ENCODE data around the gene UGGT1. TPM values are rescaled to one million over a fixed set of nuclear protein-coding genes. Genes with fewer than 3 reads are reported as not detected.

UGGT1 gene
- total RNA-seq, 2 experiments from 2014 or later = 33.2 to 59.5 TPM

DNA sequence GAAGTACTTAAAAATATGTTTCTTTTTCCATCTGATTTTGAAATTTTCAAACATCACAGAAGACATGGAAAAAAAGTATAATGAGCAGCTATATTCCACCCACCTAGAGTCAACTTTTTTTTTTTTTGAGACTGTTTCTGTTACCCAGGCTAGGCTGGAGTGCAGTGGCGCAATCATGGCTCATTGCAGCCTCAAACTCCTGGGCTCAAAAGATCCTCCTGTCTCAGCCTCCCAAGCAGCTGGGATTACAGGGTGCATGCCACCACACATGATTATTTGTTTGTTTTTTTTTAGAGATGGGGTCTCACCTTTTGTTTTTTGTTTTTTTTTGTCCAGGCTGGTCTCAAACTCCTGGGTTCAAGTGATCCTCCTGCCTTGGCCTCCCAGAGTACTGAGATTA lies 26.6 kb upstream of the UGGT1 start:
- no TSS peak for BruUV-seq (replicated peaks)
- H3K36me3 ChIP-seq (ENCODE audit: insufficient read depth, low read length) = no peaks in the 10 kb centered on the region
- no peak overlapping the region for H3K4me3 ChIP-seq (ENCODE audit: low read depth, low read length, poor library complexity, severe bottlenecking)
- H3K4me1 ChIP-seq (ENCODE audit: insufficient read depth, low read length, poor library complexity, severe bottlenecking) = no peaks in the 10 kb centered on the region
- no peaks in the 10 kb centered on the region for H3K9me3 ChIP-seq (ENCODE audit: low read length)
- no peak overlapping the region for H3K4me2 ChIP-seq (ENCODE audit: low read length)
- TF ChIP-seq EZH2phosphoT487 (IDR thresholded peaks at IDR 0.05; ENCODE audit: borderline replicate concordance, low read depth, low read length) = no peak
- TF ChIP-seq CTCF (conservative IDR thresholded peaks at IDR 0.05; ENCODE audit: low read length) = no peak
- ChIA-PET CTCF (ENCODE audit: unreplicated experiment) (no interaction called here), POLR2A (no interaction called here)
- H4K20me1 ChIP-seq (ENCODE audit: insufficient read depth, low read length) = no peaks in the 10 kb centered on the region
- no peak overlapping the region for H2AFZ ChIP-seq (ENCODE audit: low read length)
- DNase-seq (ENCODE audit: low spot score) = no peak
- no peaks in the 10 kb centered on the region for H3K9me2 ChIP-seq (ENCODE audit: insufficient read depth, low read length)
- H3K27ac ChIP-seq (ENCODE audit: low read depth, low read length, poor library complexity, severe bottlenecking) = no peak overlapping the region
- intact Hi-C loops (cut with micrococcal nuclease; ENCODE audit: unreplicated experiment) = loop anchor here (5.0 kb wide), 1 partner anchor 253 kb away; the partner anchor contains the start of gene HS6ST1
- no peaks in the 10 kb centered on the region for H3K79me2 ChIP-seq (ENCODE audit: insufficient read depth, low read depth, low read length)

DNA sequence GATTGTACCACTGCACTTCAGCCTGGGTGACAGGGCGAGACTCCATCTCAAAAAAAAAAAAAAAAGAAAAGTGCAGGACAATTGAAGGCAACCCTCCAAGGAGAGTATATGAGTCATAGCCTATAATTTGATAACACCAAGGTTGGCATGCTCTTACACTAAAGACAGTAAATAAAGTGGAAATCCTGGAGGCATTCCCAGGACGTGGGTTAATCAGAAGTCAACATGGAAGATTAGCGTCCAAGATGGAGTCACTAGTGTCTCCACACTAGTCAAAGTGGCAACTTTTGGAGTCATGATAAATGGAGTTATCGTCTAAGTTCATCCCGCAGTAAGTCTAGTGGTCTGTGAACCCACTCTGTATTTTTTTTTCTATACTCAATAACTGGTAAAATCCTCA lies 21.2 kb upstream of the UGGT1 start:
- CTCF ChIA-PET (ENCODE audit: unreplicated experiment) = no interaction called here
- DNase-seq (ENCODE audit: low spot score) = no peak

More for the DNA sequence above, 21.2 kb upstream of the UGGT1 start:
- Histone ChIP-seq H2AFZ (ENCODE audit: low read length) (no peak overlapping the region), H3K36me3 (ENCODE audit: insufficient read depth, low read length) (no peaks in the 10 kb centered on the region), H3K4me1 (ENCODE audit: insufficient read depth, low read length, poor library complexity, severe bottlenecking) (no peaks in the 10 kb centered on the region), H3K27ac (ENCODE audit: low read depth, low read length, poor library complexity, severe bottlenecking) (no peak overlapping the region), H4K20me1 (ENCODE audit: insufficient read depth, low read length) (no peaks in the 10 kb centered on the region), H3K4me3 (ENCODE audit: low read depth, low read length, poor library complexity, severe bottlenecking) (no peak overlapping the region), H3K9me3 (ENCODE audit: low read length) (no peaks in the 10 kb centered on the region), H3K79me2 (ENCODE audit: insufficient read depth, low read depth, low read length) (no peaks in the 10 kb centered on the region), H3K9me2 (ENCODE audit: insufficient read depth, low read length) (no peaks in the 10 kb centered on the region), H3K4me2 (ENCODE audit: low read length) (no peak overlapping the region)
- TF ChIP-seq EZH2phosphoT487 (IDR thresholded peaks at IDR 0.05; ENCODE audit: borderline replicate concordance, low read depth, low read length) (no peak), CTCF (conservative IDR thresholded peaks at IDR 0.05; ENCODE audit: low read length) (no peak)
- BruUV-seq (replicated peaks) = no TSS peak
- intact Hi-C loops (cut with micrococcal nuclease; ENCODE audit: unreplicated experiment) = no loop called here
- POLR2A ChIA-PET = no interaction called here

All from OCI-LY7 (cell line).